GM19043 (cell line): Measurements from ENCODE around the gene C15orf39.

Experiments
- ATAC-seq: cut with Tn5 transposase; IDR thresholded peaks from one replicate; pipeline ENCODE4 v1.9.1; 2021; ENCODE audit warnings: low read depth; ENCODE audit not compliant: unreplicated experiment

C15orf39 gene

DNA sequence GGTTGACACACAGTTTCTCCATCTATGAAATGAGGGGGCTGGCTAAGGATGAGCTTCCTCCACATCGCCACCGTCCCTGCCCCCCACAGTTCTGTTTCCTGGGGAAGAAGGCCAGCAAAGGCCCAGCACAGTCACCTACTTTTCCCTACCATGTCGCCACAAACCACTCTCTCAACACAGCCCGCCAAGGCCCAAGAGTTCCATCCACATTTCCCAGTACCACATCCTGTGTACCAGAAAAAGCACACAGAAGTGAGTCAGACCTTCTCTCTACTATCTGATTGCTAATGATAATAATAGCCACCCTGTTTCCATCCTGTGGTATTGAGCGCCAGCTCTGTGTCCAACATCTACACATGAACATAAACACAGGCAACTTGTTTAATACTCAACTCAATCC is 30.3 kb upstream of the C15orf39 start:
- ATAC-seq, result no peak

DNA sequence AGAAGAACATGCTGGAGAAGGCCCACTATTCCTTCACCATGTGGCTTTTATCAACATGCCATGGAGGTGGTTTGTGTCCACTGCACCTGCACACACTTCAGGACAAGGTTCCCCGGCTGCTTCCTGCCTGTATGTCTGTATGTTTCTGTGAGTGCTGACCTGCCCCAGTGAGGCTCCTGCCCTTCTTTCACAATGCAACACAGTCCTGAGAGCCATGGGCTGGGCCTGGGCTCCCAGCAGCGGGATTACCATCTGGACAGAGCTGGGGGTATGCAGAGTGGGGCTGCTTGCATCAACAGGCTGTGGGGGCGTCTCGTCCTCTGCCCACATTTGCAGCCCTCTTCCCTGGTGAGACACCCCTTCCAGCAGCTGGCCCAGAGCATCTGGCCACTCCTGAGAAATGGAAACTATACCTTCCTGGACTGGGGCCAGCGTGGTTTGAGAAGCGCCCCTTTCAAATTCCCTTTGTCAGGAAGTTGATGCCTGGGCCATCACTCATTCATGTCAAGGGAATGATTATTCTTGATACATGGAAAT is 29.3 kb upstream of the C15orf39 start:
- ATAC-seq, result no peak

DNA sequence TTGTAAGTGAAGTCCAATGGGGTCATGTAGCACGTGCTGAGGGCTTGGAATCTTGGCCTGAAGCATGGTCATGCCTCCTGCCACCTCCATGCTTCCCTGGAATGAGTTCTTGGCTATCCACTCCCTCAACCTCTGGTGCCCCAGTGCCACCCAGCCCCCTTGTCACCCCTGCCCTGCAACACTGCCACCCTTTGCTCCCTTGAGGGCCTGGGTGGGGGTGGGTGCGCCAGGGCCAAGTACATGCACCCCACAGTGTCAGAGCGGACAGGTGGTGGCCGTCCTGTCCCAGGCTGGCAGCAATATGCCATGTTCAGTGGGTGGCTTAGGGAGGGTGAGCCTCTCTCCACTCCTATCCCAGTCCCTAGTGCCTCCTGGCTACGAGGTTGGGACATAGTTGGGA is 27.6 kb upstream of the C15orf39 start:
- ATAC-seq, result no peak

DNA sequence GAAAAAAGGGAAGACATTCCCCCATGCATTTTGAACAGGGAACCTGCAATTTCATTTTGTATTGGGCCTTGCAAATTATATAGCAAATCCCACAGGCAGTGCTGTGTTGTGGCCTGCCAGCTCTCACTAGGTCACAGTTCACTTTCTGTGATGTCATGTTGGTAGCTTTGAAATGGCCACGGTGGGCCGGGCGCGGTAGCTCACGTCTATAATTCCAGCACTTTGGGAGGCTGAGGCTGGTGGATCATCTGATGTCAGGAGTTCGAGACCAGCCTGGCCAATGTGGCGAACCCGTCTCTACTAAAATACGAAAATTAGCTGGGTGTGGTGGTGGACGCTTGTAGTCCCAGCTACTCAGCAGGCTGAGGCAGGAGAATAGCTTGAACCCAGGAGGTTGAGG is 27.0 kb upstream of the C15orf39 start:
- ATAC-seq, result no peak

DNA sequence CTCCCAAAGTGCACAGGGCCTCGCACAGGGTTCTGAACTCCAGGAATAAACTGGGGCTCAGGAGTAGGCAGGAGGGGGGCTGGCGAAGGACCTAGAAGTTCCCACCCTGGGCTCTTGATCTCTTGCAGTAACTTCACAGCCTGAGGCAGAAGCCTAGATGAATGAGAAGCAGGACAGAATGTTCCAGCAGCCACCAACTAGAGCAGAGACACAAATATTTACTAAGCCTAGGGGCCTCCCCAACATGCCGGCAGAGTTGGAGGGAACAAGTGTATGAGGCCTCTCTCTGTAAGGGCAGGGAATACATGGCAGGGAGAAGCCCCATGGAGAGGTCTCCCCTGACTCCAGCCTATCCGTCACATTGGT is 25.3 kb upstream of the C15orf39 start:
- no peak for ATAC-seq

DNA sequence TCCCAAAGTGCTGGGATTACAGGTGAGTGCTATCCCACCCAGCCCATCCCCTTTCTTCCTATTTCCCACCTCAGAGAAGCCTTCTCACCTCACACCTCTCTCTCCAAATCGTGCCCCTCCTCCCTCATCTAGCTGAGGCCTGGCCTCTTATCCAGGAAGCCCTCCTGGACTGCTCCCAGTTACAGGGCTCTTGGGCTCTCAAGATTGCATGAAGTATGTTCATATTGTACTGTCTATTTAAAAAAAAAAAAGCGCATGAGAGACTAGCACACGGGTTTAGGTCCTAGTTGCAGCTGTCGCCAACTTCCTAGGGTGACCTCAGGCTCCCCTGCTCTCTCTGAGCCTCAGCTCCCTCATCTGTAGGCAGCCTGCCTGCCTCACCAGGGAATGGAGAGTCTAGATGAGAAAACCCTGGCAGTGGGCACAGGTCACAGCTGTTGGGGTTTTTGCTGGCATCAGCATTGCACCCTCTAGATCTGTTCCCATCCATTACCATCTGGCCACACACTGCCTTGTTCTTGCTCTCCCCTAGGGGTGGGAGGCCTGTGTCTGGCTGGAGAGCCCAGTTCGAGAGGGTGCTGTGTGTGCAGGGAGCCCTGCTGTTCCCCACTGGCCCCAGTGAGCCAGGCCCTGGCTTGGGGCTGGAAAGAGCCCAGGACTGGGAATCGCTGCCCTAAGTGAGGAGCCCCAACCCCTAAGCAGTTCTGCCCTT is 24.2 kb upstream of the C15orf39 start:
- ATAC-seq, result no peak

DNA sequence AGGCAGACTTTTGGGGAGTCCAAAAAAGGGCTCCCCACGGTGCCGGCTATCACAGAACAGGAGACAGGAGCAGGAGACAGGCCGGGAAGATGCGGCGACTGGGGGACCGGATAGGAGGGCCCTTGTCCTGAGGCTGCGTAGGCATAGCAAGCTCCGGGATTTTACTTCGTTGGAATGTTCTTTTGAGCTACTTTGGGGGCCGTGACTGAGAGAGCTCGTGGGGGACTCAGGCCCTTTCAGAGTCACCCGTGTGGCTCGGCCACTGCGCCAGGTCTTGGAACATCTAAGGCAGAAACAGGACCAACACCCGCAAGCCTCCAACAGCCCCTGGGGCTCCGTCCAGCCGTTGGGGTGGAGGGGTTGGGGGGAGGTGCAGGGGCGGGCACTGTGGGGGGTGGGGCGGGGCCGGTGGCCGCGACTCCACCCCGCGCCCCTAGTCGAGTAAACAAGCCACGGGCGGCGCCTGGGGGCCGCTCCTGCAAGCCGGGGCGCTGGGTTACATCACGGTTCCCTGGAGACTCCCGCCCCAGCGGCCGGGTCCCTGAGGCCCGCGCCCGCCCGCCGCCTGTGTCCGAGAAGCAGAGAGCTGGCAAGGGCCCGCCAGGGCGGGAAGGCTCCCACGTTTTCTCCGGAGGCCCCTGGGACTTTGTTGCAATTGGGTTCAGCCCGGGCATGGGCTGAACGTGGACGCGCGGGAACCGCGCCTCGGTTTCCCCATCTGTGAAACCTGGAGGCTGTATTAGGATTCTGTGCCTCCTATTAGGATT is 23.3 kb upstream of the C15orf39 start:
- ATAC-seq, result no peak

DNA sequence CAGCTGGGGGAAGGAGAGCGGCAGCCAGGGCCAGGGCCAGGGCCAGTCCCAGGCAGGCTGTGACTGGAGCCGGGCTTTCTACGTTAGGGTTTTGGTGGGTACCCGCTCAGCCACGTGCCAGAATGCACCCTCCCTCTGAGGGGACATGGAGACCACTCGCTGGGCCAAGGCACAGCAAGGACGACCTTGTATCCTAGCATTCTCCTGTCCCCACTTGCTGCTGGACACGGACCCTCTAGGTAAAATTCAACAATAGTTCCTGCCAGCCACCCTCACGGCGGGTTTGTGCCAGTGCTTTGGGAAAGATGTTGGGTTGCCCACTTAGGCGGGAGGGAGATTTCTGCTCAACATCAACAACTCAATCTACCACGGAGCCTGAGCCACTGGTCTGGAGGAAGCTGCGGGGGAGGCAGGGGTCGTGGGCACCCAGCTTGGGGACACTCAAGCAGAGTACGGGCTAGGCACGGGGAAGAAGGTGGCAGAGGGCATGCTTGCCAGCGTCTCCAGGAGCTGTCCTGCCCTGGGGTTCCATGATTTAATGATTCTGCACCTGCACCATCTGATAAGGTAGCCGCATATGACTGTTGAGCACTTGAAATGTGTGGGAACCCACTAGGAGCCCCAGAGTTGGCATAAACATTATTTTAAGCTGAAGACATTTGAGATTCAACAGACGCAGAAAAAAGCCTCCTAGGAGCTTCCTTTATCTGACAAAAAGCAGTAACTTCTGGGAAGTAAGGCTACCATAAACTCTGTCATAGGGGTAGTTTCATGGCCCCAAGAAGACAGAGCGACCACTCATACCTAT is 22.5 kb upstream of the C15orf39 start:
- no peak for ATAC-seq

DNA sequence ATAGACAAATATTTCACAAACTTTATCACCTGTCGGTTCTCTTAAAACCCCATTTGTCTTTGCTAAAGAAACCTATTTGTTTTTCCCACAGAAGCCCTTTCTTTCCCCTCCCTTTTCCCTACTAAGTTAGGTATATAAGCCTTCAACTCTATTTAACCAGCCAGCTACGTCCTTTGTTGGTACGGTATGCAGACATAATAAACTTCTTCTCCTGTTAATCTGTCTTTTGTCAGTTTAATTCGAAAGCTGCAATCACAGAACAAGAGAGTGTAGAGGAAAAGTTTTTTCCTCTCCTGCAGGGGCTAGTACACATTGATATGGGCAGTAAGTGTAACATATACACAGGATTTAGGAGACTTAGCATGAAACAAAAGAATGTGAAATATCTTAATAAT is 21.9 kb upstream of the C15orf39 start:
- no peak for ATAC-seq

DNA sequence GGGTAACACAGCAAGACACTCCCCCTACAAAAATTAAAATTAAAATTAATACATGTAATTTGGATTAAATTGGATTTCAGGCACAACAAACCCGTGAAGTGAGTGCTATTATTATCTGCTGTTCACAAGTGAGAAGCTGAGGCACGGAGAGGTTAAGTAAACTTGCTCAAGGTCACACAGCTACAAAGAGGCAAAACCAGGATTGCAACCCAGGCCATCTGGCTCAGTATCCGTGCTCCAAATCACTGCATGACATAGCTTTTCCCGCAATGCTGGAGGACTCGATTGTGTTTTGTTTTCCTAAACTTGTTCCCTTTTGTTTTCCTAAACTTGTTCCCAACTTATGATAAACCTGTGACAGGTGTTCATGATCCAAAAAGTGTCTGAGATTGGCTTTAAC is 19.9 kb upstream of the C15orf39 start:
- ATAC-seq, result no peak

DNA sequence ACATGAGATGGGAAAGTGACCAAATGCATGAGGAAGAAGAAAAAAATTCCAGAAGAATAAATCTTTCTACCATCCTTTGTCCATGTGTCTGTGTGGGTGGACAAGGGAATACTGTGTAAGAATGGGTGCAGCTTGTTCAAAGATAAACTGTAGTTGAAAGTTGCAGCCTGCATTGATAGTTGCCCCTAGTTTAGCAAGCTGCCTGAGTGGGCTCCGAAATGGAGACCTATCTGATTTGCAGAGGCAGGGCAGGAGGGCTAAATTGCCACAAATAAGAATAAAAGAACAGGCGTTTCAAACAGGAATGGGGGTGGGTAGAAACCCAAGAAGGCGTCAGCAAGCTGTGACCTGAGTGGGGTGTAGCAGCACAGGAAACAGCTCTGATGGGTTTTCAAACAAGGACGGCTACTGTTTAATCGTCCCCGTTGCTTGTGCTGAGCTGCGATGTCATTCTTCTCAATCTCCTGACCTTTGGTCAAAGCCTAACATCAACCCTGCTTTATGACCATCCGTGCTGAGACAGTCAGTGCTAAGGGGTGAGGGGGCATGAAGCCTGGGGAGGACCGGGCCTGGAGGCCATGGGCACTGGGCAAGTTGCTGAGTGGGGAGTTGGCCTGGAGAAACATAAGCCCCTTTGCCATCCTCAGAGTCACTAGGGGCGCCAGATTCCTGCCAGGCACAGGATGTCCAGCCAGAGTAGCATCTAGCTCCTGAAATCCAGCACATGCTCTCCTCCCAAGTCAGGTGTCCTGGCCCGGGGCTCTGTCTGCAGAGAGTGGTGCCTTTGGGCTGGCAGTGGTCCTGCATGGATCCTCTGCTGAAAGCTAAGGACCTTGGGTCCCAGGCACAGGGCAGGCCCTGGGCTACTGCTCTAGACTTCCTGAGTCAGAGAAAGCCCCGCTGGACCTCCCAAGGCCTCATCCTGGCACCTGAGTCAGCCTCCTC is 19.2 kb upstream of the C15orf39 start:
- no peak for ATAC-seq

DNA sequence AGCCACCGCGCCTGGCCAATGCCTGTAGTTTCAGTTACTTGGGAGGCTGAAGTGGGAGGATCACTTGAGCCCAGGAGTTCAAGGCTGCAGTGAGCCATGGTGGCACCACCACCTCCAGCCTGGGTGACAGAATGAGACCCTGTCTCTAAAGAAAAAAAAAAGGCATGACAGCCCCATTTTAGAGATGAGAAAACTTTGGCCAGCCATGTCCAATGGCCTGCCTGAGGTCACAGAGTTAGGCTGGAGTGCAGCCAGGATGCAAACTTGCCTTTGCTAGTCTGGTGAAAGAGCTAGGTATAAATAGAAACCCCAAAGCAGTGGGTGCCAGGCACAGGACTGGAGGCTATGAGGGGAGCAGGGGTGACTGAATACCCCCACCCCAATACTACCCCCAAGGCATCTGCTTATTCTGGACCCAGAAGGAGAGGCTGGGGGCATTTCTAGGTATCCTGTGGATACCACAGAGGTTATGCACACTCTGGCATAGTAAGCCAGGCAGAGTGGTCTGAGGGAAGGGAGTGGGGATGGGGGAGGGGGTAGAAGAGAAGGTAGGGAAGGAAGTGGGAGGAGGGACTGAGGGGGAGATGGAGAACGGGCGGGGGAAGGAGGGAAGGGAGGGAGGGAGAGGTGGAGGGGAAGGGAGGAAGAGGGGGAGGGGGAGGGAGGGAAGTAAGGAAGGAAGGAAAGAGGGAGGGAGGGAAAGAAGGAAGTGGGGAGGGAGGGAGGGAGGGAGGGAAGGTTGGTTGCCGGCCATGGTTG is 16.2 kb upstream of the C15orf39 start:
- no peak for ATAC-seq

DNA sequence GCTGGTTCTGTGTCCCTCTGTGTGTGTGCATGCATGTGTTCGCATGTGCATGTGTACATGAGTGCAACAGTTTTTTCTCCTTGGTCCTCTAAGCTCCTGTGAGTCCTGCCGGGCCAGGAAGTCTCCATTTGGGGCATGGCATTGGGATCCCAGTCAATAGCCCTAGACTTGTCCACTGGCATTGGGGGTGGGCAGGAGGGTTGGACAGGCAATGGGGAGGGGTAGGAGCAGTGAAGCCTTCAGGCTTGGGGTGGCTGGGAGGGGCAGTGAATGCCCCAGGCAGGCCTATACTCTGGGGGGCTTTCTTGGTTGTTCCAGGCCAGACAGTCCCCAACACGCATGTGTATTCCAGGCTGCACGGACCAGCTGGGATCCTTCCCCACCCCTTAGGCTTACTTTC is 15.6 kb upstream of the C15orf39 start:
- no peak for ATAC-seq

DNA sequence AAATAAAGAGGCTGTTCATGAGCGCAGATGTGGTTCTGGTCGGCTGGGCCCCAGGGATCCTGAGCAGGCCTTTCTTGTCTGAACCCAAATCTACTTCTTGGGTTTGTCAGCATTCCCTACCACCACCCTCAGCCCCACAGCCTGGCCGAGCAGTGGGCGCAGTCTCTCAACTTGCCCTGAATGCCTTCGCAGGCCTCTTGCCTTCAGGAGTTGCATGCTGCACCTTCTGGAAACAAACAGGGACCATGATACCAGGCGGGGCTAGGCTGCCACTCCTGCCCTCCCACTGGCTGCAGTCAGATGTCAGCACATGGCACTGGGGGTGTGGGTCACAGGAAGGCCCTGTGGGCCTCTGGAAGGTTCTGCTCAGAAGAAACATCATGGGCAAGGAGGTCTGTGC is 13.2 kb upstream of the C15orf39 start:
- no peak for ATAC-seq

DNA sequence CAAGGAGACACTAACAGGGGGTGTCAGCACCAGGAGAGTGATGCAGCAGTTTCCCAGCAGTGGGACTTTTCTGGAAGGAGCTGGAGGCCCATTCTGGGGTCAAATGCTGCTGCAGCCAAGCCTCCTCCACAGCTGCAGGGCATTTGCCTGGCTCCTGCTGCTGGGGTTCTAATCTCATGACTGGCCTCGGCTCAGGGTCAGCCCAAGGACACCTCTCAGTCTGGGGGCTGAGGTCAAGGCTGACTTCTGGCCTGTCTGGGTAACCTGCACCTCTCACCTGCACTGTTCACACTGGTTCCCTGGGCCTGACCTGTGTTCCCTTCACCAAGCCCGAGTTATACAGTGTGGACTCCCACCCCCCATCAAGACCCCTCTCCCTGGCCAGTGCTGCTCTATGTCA is 10.4 kb upstream of the C15orf39 start:
- no peak for ATAC-seq

DNA sequence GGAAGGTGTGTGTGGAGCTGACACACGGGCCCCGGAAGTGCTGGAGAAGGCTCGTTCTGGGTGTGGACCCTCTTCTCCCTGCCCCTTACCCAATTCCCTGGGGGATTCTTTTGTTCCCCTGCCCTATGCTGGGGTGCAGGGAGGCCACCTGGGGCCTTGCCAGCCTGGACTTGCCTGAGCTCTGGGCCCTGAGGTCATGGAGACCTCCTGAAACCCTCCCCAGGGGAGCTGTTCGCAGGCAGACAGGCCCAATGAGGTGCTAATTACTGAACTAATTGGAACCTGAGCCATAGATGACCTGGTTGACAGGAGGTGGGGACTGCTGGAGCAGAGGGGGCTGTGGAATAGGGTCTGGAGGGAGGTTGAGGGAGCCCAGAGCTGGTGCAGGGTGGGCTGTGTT is 9.4 kb upstream of the C15orf39 start:
- ATAC-seq, result no peak

DNA sequence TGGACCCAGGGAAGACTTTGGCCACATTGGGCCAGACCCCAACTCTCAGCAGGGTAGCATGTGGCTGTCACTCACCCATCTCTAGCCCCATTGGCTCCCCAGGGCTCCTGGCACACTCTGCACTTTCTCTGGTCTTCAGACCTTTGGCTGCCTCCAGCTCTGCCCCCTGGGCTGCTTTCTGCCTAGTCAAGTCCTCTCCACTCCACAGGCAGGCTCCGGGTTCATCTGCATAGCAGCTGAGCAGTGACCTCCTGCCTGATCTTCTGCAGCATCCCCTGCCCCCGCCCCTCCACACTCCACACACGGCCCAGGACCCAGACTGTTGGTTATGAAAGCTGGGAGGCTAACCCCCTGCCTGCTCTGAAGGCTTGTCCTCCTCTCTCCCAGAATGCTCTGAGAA is 8.4 kb upstream of the C15orf39 start:
- no peak for ATAC-seq

DNA sequence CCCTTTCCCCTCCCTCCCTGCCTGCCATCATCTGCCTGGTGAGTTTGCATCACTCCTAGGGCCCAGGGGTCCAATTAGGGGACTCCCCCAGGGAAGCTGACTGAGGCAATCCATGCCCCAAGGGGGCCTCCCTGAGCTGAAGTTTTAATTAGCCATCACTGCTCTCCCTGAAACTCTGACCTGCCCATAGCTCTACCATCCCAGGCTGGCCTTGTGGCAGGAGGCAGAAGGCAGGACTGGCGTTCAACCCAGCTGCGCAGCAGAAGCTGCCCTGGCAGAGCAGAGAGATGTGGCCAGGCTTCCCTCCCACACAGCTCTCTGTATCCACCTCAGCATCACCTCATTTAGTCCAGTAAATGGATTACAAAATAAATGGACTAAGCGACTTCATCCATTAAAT is 7.7 kb upstream of the C15orf39 start:
- no peak for ATAC-seq

DNA sequence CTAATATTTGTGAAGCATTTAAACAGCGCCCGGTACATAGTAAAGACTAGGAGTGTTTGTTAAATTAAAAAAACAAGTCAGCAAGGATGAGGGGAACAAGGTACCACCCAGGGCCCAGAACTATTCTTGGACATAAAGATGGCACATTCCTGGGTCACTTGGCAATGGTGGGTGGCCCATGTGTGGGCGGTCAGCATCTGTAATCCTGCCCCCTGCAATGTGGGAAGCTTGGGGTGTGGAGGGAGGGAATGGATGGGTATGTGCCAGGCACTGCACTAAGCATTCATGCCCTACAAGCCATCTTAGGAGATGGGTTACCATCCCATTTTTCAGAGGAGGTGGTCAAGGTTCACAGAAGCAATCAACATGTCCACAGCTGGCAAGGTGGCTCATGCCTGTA is 7.3 kb upstream of the C15orf39 start:
- no peak for ATAC-seq
